Activated CD4-positive, alpha-beta T cell treated with anti-CD3 and anti-CD28 coated beads, Interleukin-2, amount 10 ng/mL, durations not matched to agents 7 days and 5 days (primary cell): ENCODE results near the gene GPX4. TPM values are rescaled to one million over a fixed set of nuclear protein-coding genes. Genes with fewer than 3 reads are reported as not detected.
A peak's percentile ranks its signal among the peaks of the same experiment; 100 is the strongest.

Experiments
- CTCF ChIA-PET: fragments of 350-600 bp; sonication (Branson Sonifier 250); formaldehyde crosslinking; loops from one replicate; lab custom pipeline; 2021; ENCODE audit warnings: antibody characterized with exemption; lab: Charles Lee
- POLR2A ChIA-PET: fragments of 350-600 bp; sonication (Branson Sonifier 250); formaldehyde crosslinking; loops from one replicate; lab custom pipeline; 2021; ENCODE audit warnings: antibody characterized with exemption; lab: Charles Lee
- DNase-seq: peaks from one replicate; pipeline ENCODE4 v3.0.0-alpha.2; 2020
- H3K27ac Mint-ChIP-seq: one replicate; pipeline ENCODE4 v1.8.0; 2021; ENCODE audit warnings: mild to moderate bottlenecking, moderate library complexity, mixed read lengths
- H3K27me3 Mint-ChIP-seq: one replicate; pipeline ENCODE4 v1.8.0; 2021; ENCODE audit warnings: mixed read lengths
- H3K36me3 Mint-ChIP-seq: one replicate; pipeline ENCODE4 v1.8.0; 2021; ENCODE audit warnings: low read depth, mixed read lengths
- H3K4me1 Mint-ChIP-seq: one replicate; pipeline ENCODE4 v1.8.0; 2021; ENCODE audit warnings: mixed read lengths
- H3K4me3 Mint-ChIP-seq: one replicate; pipeline ENCODE4 v1.8.0; 2021; ENCODE audit warnings: mild to moderate bottlenecking, moderate library complexity, mixed read lengths
- H3K9me3 Mint-ChIP-seq: one replicate; pipeline ENCODE4 v1.8.0; 2021; ENCODE audit warnings: mixed read lengths
- total RNA-seq, 2 experiments: library from RNA; stranded (reverse); gene quantifications; one replicate each; pipeline ENCODE4 v1.2.3, GENCODE V29; 2021

Gene GPX4
- total RNA-seq, 2 experiments from 2014 or later = 106 to 114 TPM

DNA sequence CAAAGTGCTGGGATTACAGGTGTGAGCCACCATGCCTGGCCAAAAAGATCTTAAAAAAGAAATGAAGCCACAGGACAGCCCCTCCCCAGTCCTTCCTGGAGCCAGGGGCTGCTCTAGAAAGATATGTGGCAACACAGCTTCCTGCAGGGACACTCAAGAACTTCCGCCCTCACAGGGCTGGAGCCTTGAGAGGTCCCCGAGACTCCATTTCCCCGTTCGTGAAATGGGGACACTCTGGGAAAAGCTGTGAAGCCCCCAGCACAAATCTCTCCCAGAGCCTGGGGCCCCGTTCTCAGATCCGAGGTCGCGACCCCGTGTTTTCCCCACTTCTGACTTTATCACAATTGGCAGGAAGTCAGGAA, 2.5 kb upstream of the GPX4 start:
- H3K27me3 Mint-ChIP-seq = no peaks in the 10 kb centered on the region
- ChIA-PET CTCF (interaction anchor here (1.0 to 1.9 kb wide), 3 partner anchors 12 to 98 kb away, joined by 3 to 8 read pairs (median 3); no protein-coding TSS in a partner anchor), POLR2A (no interaction called here)
- H3K27ac Mint-ChIP-seq = peak overlapping the region; percentile 85
- peaks cover 10% of the 10 kb centered on the region for H3K36me3 Mint-ChIP-seq
- peak overlapping the region; percentile 41 for H3K4me3 Mint-ChIP-seq
- DNase-seq = no peak
- H3K4me1 Mint-ChIP-seq = peaks cover 60% of the 10 kb centered on the region
- peaks cover 8% of the 10 kb centered on the region for H3K9me3 Mint-ChIP-seq

- ChIA-PET CTCF (interaction anchor here (0.7 to 2.3 kb wide), 5 partner anchors 11 to 142 kb away, joined by 3 to 7 read pairs (median 3); no protein-coding TSS in a partner anchor), POLR2A (interaction anchor here (0.6 kb wide), 1 partner anchor 164 kb away, joined by 4 read pairs; no protein-coding TSS in a partner anchor)
- Mint-ChIP-seq H3K27ac (peak overlapping the region; percentile 89), H3K36me3 (peaks cover 13% of the 10 kb centered on the region), H3K27me3 (no peaks in the 10 kb centered on the region), H3K9me3 (peaks cover 8% of the 10 kb centered on the region), H3K4me1 (peaks cover 54% of the 10 kb centered on the region), H3K4me3 (peak overlapping the region; percentile 22)
- DNase-seq = no peak
Observed at GRCh38 chr19:1102407-1103131, 1.2 kb upstream of the GPX4 start.

DNA sequence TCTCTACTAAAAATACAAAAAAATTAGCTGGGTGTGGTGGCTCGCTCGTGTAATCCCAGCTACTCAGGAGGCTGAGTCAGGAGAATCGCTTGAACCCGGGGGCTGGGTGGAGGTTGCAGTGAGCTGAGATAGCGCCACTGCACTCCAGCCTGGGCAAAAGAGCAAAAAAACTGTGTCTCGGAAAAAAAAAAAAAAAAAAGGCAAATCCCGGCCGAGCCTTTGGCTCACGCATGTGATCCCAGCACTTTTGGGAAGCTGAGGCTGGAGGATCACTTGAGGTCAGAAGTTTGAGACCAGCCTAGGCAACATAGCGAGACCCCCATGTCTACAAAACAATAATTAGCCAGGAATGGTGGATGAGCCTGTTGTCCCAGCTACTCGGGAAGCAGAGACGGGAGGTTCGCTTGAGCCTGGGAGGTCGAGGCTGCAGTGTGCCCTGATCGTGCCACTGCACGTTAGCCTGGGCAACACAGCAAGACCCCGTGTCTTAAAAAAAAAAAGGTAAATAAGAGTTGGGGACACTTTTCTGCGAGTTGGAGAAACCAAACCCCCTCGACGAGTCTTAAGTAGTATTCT, 574 bp upstream of the GPX4 start:
- peak overlapping the region; percentile 89 for H3K27ac Mint-ChIP-seq
- peaks cover 13% of the 10 kb centered on the region for H3K36me3 Mint-ChIP-seq
- peak overlapping the region; percentile 54 for H3K4me3 Mint-ChIP-seq
- H3K4me1 Mint-ChIP-seq = peaks cover 49% of the 10 kb centered on the region
- POLR2A ChIA-PET = interaction anchor here (0.6 kb wide), 1 partner anchor 165 kb away, joined by 4 read pairs; no protein-coding TSS in a partner anchor
- no peak for DNase-seq
- CTCF ChIA-PET = interaction anchor here (0.7 to 2.3 kb wide), 5 partner anchors 10 to 141 kb away, joined by 3 to 7 read pairs (median 3); no protein-coding TSS in a partner anchor
- H3K9me3 Mint-ChIP-seq = peaks cover 8% of the 10 kb centered on the region
- H3K27me3 Mint-ChIP-seq = no peaks in the 10 kb centered on the region

DNA sequence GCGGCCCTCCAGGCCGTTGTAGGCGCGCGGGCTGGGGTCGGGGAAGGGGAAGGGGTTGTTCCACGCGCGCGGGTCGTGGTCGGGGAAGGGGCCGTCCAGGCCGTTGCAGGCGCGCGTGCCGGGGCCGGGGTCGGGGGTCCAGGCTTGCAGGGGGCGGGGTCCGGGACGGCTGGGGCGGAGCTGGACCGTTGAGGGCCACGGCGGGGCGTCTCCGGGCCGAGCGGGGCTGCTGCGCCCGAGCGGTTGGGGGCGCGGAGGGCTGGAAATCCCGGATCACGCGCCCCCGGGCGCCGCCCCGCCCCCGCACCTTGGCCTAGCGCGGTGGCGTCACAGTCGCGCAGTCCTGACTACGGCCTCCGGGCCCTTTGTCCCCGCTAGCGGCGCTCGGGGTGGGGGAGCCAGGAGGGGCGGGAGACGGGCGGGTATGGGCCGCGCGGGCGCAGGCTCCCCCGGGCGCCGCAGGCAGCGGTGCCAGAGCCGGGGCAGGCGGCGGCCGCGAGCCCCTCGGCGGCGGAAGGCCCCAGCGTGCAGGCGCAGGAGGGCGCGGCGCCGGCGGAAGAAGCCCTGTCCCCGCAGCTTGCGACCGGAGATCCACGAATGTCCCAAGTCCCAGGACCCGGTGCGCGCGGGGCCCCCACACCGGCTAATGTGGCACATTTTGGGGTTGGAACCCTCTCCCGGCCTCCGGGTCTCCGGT, 665 bp downstream of the GPX4 start:
- CTCF ChIA-PET = interaction anchor here (0.5 to 2.3 kb wide), 4 partner anchors 9 to 463 kb away, joined by 3 to 7 read pairs (median 3); no protein-coding TSS in a partner anchor
- peak; percentile 70 for DNase-seq
- Mint-ChIP-seq H3K36me3 (peaks cover 9% of the 10 kb centered on the region), H3K9me3 (peaks cover 4% of the 10 kb centered on the region), H3K27me3 (no peaks in the 10 kb centered on the region), H3K4me3 (peak overlapping the region; percentile 72), H3K27ac (peak overlapping the region; percentile 5), H3K4me1 (peaks cover 38% of the 10 kb centered on the region)
- POLR2A ChIA-PET = no interaction called here

- peaks cover 2% of the 10 kb centered on the region for H3K36me3 Mint-ChIP-seq
- peak overlapping the region; percentile 72 for H3K4me3 Mint-ChIP-seq
- DNase-seq = no peak
- H3K9me3 Mint-ChIP-seq = no peaks in the 10 kb centered on the region
- H3K27ac Mint-ChIP-seq = peak overlapping the region; percentile 62
- no peaks in the 10 kb centered on the region for H3K27me3 Mint-ChIP-seq
- ChIA-PET CTCF (interaction anchor here (0.8 to 1.2 kb wide), 3 partner anchors 7 to 31 kb away, joined by 3 read pairs; no protein-coding TSS in a partner anchor), POLR2A (no interaction called here)
- peaks cover 33% of the 10 kb centered on the region for H3K4me1 Mint-ChIP-seq
Observed at GRCh38 chr19:1105008-1105872, 1.4 kb downstream of the GPX4 start.

DNA sequence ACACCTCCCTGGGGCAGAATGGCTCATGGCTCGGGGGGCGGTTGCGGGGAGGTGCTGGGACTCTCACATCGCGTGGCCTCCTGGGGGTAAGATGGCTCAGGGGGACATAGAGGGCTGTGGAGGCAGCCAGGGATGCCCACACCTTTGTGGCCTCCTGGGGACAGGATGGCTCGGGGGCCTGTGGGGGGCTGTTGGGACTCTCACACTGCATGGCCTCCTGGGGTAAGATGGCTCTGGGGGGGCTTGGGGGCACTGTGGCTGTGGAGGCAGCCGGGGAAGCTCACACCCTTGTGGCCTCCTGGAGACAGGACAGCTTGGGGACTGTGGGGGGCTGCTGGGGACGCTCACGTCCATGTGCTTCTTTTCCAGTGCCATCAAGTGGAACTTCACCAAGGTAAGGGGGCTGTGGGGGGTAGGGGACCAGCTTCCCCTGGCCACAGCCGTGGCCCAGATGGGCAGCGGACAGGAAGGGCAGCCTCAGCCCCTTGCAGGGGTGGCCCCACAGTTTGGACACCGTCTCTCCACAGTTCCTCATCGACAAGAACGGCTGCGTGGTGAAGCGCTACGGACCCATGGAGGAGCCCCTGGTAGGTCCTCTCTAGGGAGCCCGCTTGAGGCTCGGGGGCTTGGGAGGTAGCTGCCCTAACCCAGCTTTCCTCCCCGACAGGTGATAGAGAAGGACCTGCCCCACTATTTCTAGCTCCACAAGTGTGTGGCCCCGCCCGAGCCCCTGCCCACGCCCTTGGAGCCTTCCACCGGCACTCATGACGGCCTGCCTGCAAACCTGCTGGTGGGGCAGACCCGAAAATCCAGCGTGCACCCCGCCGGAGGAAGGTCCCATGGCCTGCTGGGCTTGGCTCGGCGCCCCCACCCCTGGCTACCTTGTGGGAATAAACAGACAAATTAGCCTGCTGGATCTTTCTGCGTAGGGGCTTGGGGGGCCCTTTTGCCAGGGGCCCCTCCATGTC, 2.4 kb downstream of the GPX4 start:
- Mint-ChIP-seq H3K27me3 (no peaks in the 10 kb centered on the region), H3K4me1 (peaks cover 29% of the 10 kb centered on the region), H3K4me3 (peak overlapping the region; percentile 61), H3K9me3 (no peaks in the 10 kb centered on the region), H3K36me3 (peaks cover 2% of the 10 kb centered on the region), H3K27ac (peak overlapping the region; percentile 62)
- no peak for DNase-seq
- POLR2A ChIA-PET = no interaction called here
- CTCF ChIA-PET = interaction anchor here (0.5 to 1.2 kb wide), 4 partner anchors 8 to 71 kb away, joined by 3 read pairs; no protein-coding TSS in a partner anchor

DNA sequence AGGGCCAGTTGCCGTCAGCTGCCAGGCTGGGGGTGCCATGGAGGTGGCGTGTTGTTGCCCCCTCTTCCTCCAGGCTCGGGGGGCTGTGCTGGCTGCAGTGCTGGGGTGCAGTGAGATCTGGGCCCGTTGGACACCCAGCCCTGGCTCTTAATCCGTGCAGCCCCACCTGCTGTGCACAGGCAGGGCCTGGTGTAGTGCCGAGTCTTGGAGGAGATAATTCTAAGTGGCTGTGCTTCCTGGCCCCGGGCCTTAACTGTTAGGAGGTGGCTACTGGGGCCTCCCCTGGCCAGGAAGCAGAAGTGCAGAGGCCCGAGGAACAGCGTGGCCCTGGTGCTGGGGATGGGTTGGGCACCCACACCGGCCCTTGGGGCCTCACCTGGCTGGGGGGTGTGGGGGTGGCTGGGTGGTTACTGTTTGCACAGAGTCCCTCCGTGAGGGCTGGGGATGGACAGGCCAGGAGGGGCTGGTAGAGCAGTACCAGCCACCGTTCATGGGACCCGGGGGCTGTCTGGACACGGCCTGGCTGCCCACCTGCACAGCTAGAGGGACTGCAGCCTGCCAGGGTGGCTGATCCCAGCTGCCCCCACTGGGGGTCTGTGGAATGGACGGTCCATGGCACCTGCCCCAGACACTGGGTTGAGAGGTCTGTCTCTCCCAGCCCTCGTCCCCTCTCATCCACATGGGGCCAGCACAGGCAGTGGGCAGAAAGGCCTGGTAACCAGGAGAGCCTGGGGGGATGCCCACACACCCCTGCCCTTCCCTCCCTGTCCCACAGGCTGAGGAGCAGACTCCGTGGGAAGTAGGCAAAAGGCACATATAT, 3.3 kb downstream of the GPX4 start:
- Mint-ChIP-seq H3K4me3 (peak overlapping the region; percentile 35), H3K36me3 (peaks cover 2% of the 10 kb centered on the region), H3K27ac (peak overlapping the region; percentile 3), H3K4me1 (peaks cover 20% of the 10 kb centered on the region), H3K9me3 (no peaks in the 10 kb centered on the region), H3K27me3 (no peaks in the 10 kb centered on the region)
- no peak for DNase-seq
- ChIA-PET POLR2A (no interaction called here), CTCF (interaction anchor here (0.5 kb wide), 1 partner anchor 70 kb away, joined by 3 read pairs; no protein-coding TSS in a partner anchor)

- peaks cover 15% of the 10 kb centered on the region for H3K4me1 Mint-ChIP-seq
- CTCF ChIA-PET = no interaction called here
- DNase-seq = no peak
- no peaks in the 10 kb centered on the region for H3K9me3 Mint-ChIP-seq
- H3K4me3 Mint-ChIP-seq = no peak overlapping the region
- no peak overlapping the region for H3K27ac Mint-ChIP-seq
- POLR2A ChIA-PET = no interaction called here
- H3K36me3 Mint-ChIP-seq = peaks cover 2% of the 10 kb centered on the region
- no peaks in the 10 kb centered on the region for H3K27me3 Mint-ChIP-seq
Observed at GRCh38 chr19:1107661-1108261, 4.0 kb downstream of the GPX4 start.

- Mint-ChIP-seq H3K9me3 (no peaks in the 10 kb centered on the region), H3K36me3 (peaks cover 2% of the 10 kb centered on the region), H3K4me1 (peaks cover 10% of the 10 kb centered on the region), H3K4me3 (no peak overlapping the region), H3K27ac (no peak overlapping the region), H3K27me3 (no peaks in the 10 kb centered on the region)
- ChIA-PET CTCF (no interaction called here), POLR2A (no interaction called here)
- no peak for DNase-seq
Observed at GRCh38 chr19:1108291-1109031, 4.7 kb downstream of the GPX4 start.

GRCh38 chr19:1109032-1109551, 5.3 kb downstream of the GPX4 start:
- Mint-ChIP-seq H3K4me3 (no peak overlapping the region), H3K27ac (no peak overlapping the region), H3K27me3 (no peaks in the 10 kb centered on the region), H3K4me1 (peaks cover 10% of the 10 kb centered on the region), H3K36me3 (peaks cover 2% of the 10 kb centered on the region), H3K9me3 (no peaks in the 10 kb centered on the region)
- POLR2A ChIA-PET = no interaction called here
- DNase-seq = no peak
- CTCF ChIA-PET = interaction anchor here (0.5 kb wide), 1 partner anchor 85 kb away, joined by 4 read pairs; no protein-coding TSS in a partner anchor
